SK-N-MC (cell line): ENCODE data around the gene RFX8.

Experiments used
- EZH2 ChIP-seq: fragments of 200-600 bp; sonication (generic); IDR thresholded peaks from one replicate; pipeline ENCODE4 v1.6.1; 2017; ENCODE audit warnings: antibody characterized with exemption
- POLR2AphosphoS5 ChIP-seq: IDR thresholded peaks from 2 replicates; pipeline ENCODE4 v1.6.1; 2012; ENCODE audit warnings: mild to moderate bottlenecking, low read depth, low read length, borderline replicate concordance

- no peak for TF ChIP-seq EZH2
- no peak for TF ChIP-seq POLR2AphosphoS5
These were observed 56.3 kb downstream of the RFX8 start for GRCh38 chr2:101418460-101419095.
